CD4-positive, alpha-beta T cell treated with Interleukin-10 for 1 hour (primary cell): ENCODE measurements around the gene EXOC4.
A peak's percentile ranks its signal among the peaks of the same experiment; 100 is the strongest.

Experiments
- DNase-seq: peaks from one replicate; pipeline ENCODE4 v3.0.0-alpha.2; 2020

Gene EXOC4

DNA sequence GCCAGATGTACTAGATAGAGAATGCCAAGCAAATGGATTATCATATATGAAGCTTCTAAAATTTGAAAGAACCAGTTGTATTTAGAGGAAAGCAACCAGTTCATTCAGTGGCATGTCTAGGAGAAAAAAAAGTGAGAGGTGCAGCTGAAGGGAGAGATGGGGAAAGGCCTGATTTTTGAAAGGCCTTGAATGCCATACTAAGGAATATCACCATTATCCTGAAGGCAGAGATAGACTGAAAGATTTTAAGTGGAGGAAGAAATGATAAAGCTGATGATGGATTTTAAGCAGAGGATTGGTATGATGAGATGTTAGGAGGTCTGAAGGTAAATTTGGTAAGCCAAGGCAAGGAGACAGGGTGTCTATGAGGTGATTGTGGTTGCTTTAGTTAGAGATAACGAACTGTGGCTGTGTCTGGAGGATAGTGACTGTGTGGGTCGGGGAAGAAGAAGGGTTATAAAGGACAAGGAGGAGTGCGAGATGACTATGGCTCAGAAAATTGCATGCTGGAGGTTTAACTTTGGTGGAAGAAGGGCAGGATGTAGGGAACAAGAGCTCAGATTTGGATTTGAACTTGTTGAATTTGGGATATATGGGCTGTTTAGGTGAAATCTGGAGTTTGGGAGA, 330.8 kb downstream of the EXOC4 start:
- DNase-seq: no peak

DNA sequence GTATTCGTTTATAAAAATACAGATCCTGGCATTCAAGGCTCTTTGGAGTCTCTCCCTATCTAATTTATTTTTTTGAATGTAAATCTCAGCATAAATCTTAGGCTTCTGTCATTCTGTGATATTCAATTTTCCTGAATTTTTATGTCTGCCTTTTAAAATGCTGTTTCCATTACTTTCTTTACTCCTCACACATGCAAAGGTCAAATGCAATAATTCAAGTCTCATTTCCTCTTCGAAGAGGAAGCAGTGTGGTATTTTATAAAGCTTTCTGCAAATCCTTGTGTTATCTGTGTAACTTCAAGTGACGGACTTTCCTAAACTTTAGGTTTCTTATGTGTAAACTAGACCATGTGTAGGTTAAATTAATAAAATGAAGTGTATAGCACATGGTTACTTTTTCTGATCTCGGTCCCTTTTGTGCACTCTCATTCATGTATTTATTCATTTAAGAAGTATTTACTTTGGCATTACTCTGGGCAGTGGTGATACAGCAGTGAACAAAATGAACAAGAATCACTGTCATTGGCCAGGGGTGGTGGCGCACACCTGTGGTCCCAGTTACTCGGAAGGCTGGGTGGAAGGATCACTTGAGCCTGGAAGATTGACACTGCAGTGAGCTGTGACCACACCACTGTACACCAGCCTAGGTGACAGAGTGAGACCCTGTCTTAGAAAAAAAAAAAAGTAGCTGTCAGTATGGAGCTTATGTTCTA, 332.2 kb downstream of the EXOC4 start:
- no peak for DNase-seq

DNA sequence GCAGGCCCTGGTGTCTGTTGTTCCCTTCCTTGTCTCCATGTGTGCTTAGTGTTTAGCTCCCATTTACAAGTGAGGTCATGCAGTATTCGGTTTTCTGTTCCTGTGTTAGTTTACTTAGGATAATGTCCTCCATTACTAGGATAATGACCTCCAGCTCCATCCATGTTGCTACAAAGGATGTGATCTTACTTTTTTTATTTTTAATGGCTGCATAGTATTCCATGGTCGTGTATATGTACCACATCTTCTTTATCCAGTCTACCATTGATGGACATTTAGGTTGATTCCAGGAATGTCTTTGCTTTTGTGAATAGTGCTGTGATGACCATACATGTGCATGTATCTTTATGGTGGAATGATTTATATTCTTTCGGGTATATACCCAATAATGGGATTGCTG, 333.4 kb downstream of the EXOC4 start:
- no peak for DNase-seq

DNA sequence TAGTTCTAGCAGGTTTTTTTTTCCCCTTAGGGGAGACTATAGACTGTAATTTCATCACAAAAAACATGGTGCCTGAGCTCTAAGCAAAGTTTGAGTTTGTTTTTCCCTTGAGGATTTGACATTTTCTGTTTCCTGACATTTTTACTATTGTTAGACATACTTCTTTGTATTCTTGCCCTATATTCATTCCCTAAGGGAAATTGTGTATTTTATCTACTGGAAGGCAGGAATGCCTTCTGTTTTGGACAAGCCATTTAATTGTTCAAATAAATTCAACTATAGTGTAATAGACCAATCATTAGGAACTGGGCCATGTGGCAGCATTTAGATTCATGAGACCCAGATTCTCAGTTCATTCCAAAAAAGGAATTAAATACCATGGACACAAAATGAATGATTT, 335.0 kb downstream of the EXOC4 start:
- no peak for DNase-seq

DNA sequence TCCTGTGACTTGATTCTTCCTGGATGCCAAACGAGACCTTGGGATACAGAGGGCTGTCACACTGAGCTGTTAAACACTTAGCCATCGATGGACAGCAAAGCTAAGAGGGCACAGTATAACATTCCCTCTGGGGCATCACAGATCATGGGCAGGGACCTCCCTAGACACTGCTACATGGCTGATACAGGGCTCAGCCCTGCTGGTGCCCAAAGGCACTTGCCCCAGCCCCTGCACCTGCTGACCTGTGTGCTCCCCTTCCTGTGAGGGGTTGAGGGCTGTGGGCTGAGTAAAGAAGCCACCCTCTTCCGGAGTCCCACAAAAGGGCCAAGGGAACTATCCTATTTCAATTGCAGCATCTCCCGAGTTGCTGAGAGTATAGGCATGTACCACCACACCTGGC, 337.9 kb downstream of the EXOC4 start:
- DNase-seq: no peak

DNA sequence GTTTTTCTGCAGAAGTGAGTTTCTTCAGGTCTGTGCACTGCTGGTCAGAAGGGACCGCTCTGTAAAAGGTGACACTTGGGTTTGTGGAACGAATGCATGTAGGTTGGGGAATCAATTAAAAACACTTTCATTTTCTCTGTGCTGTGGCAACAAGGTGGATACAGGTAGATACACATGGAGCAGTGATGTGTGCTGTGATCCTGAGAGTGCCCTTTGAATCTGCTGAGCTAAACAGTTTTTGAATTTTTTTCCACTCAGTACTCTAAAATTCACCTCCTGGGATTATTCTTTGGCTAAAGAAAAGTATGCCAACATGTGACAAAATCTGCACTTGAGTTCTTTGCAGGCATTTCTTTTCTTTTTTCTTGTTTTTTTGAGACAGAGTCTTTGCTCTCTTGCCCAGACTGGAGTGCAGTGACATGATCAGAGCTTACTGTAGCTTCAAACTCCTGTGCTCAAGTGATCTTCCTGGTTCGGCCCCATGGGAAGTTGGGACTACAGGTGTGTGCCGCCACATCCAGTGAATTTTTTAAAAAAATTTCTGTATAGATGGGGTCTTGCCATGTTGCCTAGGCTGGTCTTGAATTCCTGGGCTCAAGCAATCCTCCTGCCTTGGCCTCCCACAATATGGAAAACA, 338.9 kb downstream of the EXOC4 start:
- DNase-seq: no peak

DNA sequence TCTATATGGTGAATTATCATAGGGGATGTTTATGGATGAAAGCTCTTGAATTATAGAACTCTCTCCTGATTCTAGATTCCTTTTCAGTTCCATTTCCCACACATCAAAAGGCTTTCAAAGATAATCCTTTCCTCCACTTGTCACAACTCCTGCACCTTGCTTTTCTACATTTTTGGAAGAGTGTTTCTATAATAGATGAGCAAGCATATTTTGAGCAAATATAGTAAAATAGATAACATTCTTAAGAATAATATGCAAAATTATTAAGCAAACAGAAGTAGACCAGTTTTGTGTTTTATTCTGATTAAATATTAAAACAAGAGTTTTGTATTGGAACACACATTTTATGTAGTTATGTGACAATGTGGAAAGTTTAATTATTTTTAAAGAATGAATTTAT, 340.7 kb downstream of the EXOC4 start:
- DNase-seq: no peak

DNA sequence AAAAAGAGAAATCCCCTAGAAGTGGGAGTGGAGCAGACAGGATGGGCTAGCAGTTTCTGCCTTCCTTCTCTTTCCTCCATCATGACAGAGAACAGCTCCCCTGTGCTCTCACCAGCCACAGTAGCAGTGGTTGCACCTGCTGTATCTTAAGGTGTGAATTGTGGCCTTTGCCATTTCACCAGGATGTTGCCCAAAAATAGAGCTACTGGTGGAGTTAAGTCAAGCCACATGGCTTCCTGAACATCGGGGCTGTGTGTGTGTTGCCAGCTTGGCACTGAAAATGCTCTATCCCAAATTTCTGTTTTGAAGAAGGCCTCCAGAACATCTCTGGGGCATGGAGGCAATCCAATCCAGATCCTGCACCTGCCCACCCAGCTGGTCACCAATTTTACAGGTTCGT, 348.7 kb downstream of the EXOC4 start:
- peak; percentile 1 for DNase-seq

DNA sequence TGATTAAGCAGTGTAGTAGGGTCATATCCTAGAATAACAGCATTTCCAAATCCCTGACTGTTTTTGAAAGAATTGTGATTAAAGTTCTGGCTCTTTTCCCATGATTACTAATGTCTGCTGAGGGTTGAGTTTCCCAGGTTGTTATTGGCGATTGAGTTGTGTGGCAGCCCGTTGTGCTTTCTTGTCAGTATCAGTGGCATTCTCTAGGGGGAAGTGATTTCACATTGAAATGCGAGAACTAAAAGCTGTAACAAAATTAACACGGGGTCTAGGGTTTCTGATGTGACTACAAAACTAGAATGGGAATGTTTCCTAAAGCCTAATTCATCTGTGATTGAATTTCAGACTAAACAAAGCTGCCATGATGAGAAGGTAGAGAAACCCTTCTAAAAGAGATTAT, 349.4 kb downstream of the EXOC4 start:
- no peak for DNase-seq

DNA sequence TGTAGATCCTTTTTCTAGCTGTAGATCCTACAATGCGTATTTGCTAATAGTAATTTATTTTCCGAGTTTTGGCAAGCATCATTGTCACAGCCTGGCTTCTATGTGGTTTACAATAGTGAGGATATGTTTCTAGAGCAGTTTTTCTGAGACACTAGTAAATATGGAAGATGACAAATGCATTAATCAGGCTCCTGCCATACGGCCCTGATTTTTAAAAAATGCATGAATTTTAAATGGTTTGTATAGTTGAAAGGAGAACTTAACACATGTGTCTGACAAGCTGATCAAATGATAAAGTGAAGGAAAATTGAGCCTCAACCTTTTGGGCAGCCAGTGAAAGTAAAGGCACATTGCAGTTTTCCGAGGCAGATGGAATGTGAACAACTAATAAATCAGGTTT, 354.1 kb downstream of the EXOC4 start:
- no peak for DNase-seq

DNA sequence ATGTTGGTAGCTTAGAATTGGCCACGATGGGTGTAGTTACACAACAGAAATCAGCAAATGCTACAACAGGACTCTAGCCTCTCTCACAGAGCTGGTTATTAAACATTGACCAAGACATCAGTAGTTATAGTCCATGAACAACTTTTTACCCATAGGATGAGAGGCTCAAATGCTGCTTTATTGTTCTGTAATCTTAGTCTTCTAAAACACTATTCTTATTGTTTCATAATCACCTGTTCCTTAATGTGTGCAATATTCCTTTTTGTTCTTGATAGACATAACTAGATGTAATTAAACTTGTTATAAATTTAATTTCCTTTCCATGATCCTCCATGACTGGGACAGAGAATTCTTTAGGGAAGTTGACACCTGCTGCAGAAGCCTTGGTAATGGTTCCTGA, 356.9 kb downstream of the EXOC4 start:
- DNase-seq: no peak

DNA sequence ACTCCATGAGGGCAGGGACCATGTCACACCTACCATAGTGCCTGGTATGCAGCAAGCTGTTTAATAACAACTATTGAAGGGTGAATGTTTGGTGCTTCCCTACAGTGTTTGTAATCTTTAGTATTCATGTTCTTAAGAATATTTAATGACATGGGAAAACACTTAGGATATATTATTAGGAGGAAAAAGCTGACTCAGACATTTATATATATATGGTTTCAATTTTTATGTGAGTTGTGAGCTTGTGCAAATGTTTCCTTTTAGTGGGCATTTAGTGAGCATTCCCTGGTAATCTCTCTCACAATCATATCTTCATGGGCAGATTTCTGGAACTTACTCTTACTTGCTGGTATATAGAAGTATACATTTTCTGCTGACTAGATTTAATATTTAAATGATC, 359.1 kb downstream of the EXOC4 start:
- no peak for DNase-seq

DNA sequence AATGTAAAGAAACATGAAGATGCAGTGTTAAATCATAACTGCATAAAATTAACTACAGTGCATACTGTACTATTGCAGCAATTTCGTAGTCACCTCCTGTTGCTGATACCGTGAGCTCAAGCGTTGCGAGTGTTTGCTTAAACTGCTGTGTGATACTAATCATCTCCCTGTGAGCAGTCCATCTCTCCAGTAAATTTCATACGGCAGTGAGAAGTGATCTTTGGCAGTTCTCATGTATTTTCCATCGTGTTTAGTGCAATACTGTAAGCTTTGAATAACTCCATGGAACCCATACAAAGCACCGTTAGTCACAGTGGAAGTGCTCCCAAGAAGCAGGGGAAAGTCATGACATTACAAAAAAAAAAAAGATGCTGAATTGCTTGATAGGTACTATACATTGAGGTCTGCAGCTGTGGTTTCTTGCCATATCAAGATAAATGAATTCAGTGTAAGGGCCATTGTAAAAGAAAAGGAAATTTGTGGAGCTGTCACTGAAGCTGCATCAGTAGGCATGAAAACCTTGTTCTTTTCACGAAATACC, 360.4 kb downstream of the EXOC4 start:
- no peak for DNase-seq

DNA sequence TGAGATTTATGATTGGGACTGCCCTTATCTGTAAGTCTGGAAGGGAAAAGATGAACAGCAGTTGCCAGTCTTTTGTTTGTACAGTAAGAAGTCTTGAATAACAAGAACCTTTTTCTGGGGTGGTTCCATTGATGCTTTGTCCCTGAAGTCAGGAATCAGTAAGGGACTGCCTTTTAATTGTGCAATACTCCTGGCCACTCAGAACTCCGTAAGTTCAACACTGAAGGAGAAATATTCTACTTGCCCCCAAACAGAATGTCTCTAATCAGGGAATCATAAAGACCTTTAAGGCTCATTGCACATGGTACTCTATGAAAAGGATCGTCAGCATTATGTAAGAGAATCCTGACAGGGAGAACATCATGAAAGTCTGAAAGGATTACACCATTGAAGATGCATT, 361.4 kb downstream of the EXOC4 start:
- no peak for DNase-seq

DNA sequence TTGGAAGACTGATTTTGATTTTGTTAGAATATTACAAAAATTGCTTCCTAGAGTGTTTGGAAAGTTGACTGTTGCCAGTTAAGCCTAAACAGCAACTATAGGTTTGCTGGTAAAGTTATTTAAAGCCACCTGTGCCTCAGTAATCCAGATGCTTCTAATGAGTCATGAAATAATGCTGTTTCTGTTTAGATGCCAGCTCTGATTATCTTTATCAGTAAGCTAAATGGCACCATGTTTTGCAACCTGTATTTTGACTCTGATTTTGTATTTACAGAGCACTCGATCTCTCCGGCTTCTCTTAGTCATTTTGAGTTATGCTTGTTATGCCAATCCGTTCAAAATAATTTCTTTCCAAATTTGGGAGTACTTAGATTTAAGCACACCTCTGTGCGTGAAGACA, 366.1 kb downstream of the EXOC4 start:
- no peak for DNase-seq

DNA sequence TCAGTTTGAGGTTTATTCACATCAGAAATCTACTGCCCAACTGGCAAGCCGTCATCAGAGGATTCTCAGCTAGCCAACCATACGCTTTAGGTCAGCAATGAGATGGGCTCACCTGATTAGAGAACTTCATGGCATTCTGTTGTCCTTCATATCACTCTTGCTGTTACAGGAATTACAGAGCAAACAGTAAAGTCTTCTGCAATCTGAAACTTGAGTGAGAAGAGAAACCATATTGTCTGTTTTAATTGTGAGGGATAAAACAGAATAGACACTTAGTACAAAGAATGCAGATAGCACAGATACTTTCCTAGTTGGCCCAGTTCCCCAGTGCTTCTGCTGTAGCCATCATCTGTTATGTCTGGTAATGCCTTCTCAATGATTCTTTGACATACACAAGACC, 366.6 kb downstream of the EXOC4 start:
- no peak for DNase-seq

DNA sequence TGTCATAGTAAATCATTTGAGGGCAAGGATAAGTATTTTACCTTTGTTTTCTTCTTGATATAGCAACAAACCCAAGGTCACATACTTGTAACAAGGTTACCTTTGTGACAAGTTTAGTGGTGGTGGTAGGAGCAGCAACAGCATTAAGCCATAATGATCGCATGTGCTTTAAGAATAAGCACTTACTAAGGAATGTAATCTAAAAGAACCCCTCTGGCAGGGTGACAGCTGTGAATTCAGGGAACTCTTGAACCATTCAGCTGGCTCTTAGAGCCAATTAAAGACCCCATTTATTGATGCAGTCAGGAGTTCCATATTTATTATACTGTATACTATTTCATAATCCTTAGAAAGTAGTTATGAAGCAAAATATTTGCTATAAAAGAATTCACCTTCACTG, 370.8 kb downstream of the EXOC4 start:
- DNase-seq: no peak

DNA sequence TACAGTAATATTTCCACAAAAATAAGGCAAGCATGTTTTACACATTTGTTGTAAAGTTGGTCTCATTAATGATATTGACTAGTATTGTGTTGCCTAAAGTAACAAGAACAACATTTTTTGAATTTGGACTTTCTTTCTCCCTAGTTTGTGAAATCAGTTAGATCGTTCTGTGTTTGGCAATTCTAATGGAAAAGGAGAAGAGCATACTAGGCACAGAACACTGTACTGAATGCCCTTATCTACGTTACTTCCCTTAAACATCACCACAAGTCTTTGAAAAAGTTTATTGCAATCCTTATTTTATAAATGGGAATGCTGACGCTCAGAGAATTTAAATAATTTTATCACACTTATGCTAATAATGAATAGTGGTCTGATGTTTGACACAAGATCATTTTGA, 372.2 kb downstream of the EXOC4 start:
- DNase-seq: no peak

DNA sequence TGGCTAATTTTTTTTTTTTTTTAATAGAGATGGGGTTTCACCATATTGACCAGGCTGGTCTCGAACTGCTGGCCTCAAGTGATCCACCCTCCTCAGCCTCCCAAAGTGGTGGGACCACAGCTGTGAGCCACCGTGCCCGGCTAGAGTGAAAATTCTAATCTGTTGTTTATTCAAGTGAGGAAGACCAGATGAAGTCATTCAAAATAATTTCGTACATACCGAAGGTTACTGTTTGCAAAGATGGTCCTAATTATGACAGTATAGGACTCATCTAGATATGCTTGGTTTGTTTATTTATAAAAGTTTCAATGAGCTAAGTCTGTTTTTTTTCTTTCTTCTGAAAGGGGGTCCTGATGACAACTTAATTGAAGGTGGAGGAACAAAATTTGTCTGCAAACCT, 376.8 kb downstream of the EXOC4 start:
- no peak for DNase-seq

DNA sequence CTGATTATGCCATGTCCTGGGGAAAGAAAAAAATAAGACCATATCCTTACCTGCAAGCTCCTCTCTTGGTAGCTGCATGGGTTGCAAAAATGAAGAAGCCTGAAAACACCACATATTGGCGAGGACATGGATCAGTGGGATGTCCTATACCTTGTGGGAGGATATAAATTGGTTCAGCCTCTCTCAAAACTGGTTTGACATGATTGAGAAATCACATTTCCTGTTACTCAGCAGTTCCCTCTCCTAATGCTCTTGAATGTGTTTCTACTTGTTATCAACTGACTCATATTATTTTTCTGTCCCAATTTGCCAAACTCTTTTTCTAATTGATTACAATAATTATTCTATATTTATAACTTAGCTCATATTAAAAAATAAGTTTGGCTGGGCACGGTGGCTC, 380.2 kb downstream of the EXOC4 start:
- no peak for DNase-seq

DNA sequence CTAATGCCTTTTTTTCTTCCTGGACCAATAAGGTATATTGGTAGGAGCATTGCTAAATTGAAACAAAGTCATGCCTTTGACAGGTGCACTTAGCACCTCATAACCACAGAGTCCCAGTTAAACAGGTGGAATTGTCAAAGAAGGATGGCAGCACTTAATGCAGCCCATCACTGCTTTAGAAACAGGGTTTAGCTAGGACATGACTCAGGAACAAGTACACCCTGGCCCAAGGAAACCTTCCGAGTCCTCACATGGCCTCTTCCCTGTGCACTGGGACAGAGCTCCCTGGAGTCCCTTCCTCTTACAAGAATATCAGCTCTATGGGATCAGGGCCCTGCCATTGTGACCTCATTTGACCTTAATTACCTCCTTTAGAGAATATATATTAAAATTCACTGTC, 382.7 kb downstream of the EXOC4 start:
- DNase-seq: no peak

DNA sequence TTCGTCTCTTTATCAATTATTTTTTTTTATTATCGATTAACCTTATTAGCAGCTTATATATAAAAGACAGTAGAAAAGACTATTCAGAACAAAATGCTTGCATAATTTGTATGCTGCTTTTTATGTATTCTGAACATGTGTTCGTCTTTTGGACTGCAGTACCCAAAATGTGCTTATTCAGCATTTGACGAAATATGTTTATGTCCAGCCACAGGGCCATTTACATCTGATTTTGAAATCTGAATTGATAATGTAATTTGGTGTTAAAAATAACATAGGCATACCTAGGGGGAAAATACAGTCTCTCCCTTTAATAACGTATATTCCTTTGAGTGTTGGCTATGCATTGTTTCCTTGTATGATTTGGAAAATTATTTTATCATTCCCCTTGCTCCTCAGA, 386.0 kb downstream of the EXOC4 start:
- DNase-seq: no peak

DNA sequence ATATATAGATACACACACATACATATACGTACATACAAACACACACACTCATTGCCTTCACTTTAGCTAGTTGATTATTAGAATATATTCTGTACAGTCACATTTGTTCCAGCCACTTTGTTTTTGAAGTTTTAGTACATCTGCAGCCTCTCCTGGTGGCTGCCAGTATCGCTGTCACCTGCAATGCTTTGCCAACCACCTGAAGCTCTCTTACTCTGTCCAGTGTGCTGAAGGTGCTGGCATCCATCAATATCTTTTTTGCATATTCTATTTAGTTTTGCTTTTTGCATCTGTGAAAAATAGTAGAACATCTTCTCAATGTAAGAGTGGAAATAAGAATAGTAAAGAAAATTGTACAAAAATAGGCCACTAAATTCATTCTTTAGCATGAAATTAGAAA, 388.6 kb downstream of the EXOC4 start:
- no peak for DNase-seq

DNA sequence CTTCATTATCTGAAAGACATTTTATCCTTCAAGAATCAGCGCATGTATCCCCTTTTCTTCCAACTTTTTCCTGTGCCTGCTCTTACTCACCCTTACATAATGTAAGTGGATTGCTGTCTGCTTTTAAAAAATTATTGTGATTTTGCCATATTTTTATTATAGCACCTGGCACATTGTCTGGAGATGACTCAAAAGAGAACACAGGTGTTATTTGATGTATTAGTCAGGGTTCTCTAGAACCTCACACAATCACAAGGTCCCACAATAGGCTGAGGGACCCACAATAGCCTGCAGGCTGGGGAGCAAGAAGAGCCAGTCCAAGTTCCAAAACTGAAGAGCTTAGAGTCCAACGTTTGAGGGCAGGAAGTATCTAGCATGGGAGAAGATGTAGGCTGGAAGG, 390.0 kb downstream of the EXOC4 start:
- DNase-seq: no peak
